ENCODE measurements around the gene DSN1.

- TF ChIP-seq CTCF (IDR thresholded peaks at IDR 0.05; ENCODE audit: low read depth, low read length, missing input control) (no peak), FOXA1 (IDR thresholded peaks at IDR 0.05) (no peak), TAF1 (conservative IDR thresholded peaks at IDR 0.05) (no peak), REST (IDR thresholded peaks at IDR 0.05) (no peak), JUND (IDR thresholded peaks at IDR 0.05) (no peak), EGR1 (IDR thresholded peaks at IDR 0.05; ENCODE audit: low read depth in 2 of 2) (no peak), RAD21 (IDR thresholded peaks at IDR 0.05) (no peak), RXRA (IDR thresholded peaks at IDR 0.05) (no peak), YY1 (IDR thresholded peaks at IDR 0.05) (no peak), HNF4G (IDR thresholded peaks at IDR 0.05) (no peak), GABPA (IDR thresholded peaks at IDR 0.05 in 1 of 2, conservative IDR thresholded peaks at IDR 0.05 in 1 of 2) (no peak), ZBTB33 (IDR thresholded peaks at IDR 0.05) (no peak), SP1 (IDR thresholded peaks at IDR 0.05) (no peak)
Measured at GRCh38 chr20:36777167-36777566, 3.6 kb upstream of the DSN1 start.
